ENCODE measurements around the gene CCDC85C. TPM values are rescaled to one million over a fixed set of nuclear protein-coding genes. Genes with fewer than 3 reads are reported as not detected.
A peak's percentile ranks its signal among the peaks of the same experiment; 100 is the strongest.

CCDC85C gene
- total RNA-seq, 4 donors from 2014 or later, result 0.88 to 56.3 (median 13.6) TPM

DNA sequence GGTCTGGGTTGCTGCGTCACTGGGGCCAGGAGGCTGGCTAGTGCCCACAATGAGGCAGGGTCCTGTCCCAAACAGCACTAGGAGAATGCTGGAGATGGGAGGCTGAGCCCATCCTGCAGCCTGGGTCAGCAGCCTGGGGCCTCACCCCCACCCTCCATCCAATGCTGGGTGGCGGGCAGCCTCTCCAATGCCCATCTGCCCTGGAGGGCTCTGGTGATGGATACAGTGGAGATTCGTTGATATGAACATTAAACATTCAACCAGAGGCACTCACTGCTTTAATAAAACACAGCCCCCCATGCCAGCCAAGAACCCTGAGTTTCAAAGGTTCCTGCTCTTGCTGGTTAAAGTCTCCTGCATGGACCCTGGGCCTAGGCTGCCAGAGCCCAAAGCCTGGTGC, 21.5 kb upstream of the CCDC85C start:
- no peak for DNase-seq
- H3K27ac ChIP-seq, result no peak overlapping the region
- no peak overlapping the region for H3K4me3 ChIP-seq
- intact Hi-C loops (cut with DNase I; ENCODE audit: low total_unique reads), result no loop called here
- no peaks in the 10 kb centered on the region for H3K36me3 ChIP-seq
- H3K27me3 ChIP-seq, result no peaks in the 10 kb centered on the region
- H3K9me3 ChIP-seq, result no peaks in the 10 kb centered on the region
- TF ChIP-seq, protein P1, sequence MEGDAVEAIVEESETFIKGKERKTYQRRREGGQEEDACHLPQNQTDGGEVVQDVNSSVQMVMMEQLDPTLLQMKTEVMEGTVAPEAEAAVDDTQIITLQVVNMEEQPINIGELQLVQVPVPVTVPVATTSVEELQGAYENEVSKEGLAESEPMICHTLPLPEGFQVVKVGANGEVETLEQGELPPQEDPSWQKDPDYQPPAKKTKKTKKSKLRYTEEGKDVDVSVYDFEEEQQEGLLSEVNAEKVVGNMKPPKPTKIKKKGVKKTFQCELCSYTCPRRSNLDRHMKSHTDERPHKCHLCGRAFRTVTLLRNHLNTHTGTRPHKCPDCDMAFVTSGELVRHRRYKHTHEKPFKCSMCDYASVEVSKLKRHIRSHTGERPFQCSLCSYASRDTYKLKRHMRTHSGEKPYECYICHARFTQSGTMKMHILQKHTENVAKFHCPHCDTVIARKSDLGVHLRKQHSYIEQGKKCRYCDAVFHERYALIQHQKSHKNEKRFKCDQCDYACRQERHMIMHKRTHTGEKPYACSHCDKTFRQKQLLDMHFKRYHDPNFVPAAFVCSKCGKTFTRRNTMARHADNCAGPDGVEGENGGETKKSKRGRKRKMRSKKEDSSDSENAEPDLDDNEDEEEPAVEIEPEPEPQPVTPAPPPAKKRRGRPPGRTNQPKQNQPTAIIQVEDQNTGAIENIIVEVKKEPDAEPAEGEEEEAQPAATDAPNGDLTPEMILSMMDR (IDR thresholded peaks at IDR 0.05), result no peak
- TF ChIP-seq POLR2A (IDR thresholded peaks at IDR 0.05), result no peak
- no peaks in the 10 kb centered on the region for H3K4me1 ChIP-seq

DNA sequence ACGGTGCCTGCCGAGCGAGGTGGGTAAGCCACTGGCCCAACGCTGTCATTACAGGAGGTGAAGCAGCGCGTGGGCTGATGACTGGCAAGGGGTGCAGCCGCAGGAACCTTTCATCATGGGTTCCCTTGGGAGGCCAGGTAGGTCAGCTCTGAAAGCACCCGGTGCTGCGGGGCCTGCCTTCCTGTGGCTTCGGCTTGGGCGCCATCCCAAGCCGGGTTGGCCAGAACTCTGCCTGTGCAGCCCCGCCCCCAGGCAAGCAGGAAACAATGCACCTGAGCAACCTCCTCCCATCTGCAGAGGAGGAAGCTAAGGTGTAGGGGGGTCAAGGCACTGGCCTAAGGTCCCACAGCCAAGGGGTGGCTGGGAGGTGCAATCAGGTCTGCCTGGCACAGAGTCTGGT, 21.0 kb upstream of the CCDC85C start:
- no peaks in the 10 kb centered on the region for H3K4me1 ChIP-seq
- H3K4me3 ChIP-seq, result no peak overlapping the region
- no peaks in the 10 kb centered on the region for H3K9me3 ChIP-seq
- H3K27ac ChIP-seq, result no peak overlapping the region
- TF ChIP-seq, protein P1 (IDR thresholded peaks at IDR 0.05), result no peak
- no peak for TF ChIP-seq POLR2A (IDR thresholded peaks at IDR 0.05)
- H3K27me3 ChIP-seq, result no peaks in the 10 kb centered on the region
- intact Hi-C loops (cut with DNase I; ENCODE audit: low total_unique reads), result no loop called here
- DNase-seq, result no peak
- H3K36me3 ChIP-seq, result no peaks in the 10 kb centered on the region

DNA sequence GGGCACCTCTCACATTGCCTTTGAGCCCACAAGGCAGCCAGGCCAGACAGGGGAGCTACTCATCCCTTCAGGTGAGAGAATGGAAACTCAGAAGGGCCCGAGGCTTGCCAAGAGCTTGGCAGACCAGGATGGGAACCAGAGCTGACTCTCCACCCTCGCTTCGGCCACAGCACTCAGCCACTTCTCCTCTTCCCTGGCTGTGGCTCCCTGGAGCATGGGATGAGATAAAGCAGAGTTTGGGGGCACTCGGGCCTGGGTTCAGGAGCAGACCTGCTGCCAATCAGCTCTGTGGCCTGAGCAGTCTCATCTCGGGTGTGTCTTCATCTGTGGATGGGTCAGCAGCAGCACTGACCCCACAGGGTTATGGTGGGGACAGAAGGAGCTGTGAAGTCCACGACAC, 20.0 kb upstream of the CCDC85C start:
- no peaks in the 10 kb centered on the region for H3K4me1 ChIP-seq
- peak overlapping the region in 1 of 2 donors; percentile 54 for H3K27ac ChIP-seq
- H3K9me3 ChIP-seq, result no peaks in the 10 kb centered on the region
- no peaks in the 10 kb centered on the region for H3K27me3 ChIP-seq
- TF ChIP-seq POLR2A (IDR thresholded peaks at IDR 0.05), result no peak
- TF ChIP-seq, protein P1 (IDR thresholded peaks at IDR 0.05), result no peak
- no peak for DNase-seq
- H3K4me3 ChIP-seq, result no peak overlapping the region
- no peaks in the 10 kb centered on the region for H3K36me3 ChIP-seq
- intact Hi-C loops (cut with DNase I; ENCODE audit: low total_unique reads), result no loop called here

DNA sequence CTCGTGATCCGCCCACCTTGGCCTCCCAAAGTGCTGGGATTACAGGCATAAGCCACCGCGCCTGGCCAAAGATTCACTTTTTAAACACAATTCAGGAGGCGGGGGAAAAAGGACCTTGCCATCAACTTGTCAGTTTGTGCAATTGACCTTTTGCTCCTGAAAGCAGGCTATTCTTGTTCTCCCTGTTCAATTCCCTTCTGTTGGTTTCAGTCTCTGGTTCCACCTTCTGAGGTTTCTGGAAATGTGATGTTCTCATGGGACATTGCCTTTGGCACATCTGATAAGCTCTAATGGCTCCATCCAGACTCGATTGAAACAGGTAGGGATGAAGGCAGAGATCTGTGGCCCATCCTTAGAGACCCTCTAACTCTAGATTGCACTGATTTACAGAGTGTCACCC, 17.9 kb upstream of the CCDC85C start:
- intact Hi-C loops (cut with DNase I; ENCODE audit: low total_unique reads), result no loop called here
- H3K27ac ChIP-seq, result no peak overlapping the region
- H3K4me3 ChIP-seq, result no peak overlapping the region
- H3K9me3 ChIP-seq, result no peaks in the 10 kb centered on the region
- H3K4me1 ChIP-seq, result no peaks in the 10 kb centered on the region
- DNase-seq, result no peak
- H3K27me3 ChIP-seq, result no peaks in the 10 kb centered on the region
- no peaks in the 10 kb centered on the region for H3K36me3 ChIP-seq
- TF ChIP-seq POLR2A (IDR thresholded peaks at IDR 0.05), result no peak
- TF ChIP-seq, protein P1 (IDR thresholded peaks at IDR 0.05), result no peak

DNA sequence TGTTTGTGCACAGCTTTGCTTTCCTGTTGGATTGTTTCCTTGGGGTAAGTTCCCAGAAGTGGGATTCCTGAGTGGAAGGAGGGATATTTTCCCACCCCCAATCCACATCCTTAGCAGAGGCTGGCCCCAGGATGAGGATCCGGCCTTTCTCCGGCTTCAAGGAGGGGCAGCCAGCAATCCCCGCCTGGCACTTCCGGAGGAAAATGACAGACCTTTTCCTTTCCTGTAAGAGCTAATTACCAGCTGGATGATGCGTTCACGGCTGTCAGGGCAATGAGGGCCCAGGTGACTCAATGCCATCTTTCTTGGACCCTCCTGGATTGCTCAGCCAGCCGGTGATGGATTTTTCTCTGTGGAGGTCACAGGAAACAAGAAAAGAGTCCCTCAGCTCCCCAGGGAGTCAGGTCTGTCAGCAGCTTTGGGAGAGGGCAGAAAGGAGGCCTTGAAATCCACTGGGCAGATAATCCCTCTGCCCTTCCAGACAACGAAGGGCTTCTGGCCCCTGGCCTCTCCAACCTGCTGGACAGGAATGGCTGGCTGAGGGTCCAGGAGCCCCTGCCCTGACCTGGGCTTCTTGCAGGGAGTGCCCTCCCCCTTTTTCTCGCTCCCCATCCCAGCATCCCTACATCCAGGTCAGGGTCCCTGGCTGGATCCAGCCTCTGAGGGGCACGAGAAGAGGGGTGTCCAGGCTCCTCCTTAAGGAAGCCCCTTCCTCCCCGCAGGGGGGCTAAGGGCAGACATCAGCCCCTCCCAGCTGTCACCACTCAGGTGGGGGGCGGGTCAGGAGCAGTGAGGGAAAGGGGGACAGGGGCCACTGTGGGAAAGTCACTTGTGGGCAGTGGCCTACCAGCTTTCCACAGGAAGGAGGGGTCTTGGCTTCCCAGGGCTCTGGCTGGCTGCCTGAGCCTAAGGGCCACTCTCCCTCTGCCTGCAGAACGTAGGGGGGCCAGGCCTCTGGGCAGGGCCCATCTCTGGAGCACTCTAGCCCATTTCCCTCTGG, 16.1 kb upstream of the CCDC85C start:
- H3K4me1 ChIP-seq, result no peaks in the 10 kb centered on the region
- H3K9me3 ChIP-seq, result no peaks in the 10 kb centered on the region
- no peak overlapping the region for H3K4me3 ChIP-seq
- DNase-seq, result peak in 1 of 2 donors; percentile 62
- intact Hi-C loops (cut with DNase I; ENCODE audit: low total_unique reads), result no loop called here
- no peaks in the 10 kb centered on the region for H3K27me3 ChIP-seq
- no peaks in the 10 kb centered on the region for H3K36me3 ChIP-seq
- TF ChIP-seq, protein P1 (IDR thresholded peaks at IDR 0.05), result no peak
- no peak for TF ChIP-seq POLR2A (IDR thresholded peaks at IDR 0.05)
- peak overlapping the region; percentile 43 to 54 for H3K27ac ChIP-seq
